HCT116 (cell line): Measurements from ENCODE around the gene BRI3BP. TPM values are rescaled to one million over a fixed set of nuclear protein-coding genes. Genes with fewer than 3 reads are reported as not detected.

Experiments used
- ATAC-seq: fragments of 200-7000 bp; cut with Tn5 transposase; 2 replicates; pipeline ENCODE4 v1.9.1; 2020; ENCODE audit warnings: mild to moderate bottlenecking, moderate library complexity
- BruUV-seq: library from RNA; stranded (reverse); fragments of 400-500 nt; replicated peaks from 2 replicates; lab custom pipeline; 2021; lab: Mats Ljungman, UMichigan
- CTCF ChIA-PET: fragments of 300-600 bp; sonication (Branson Sonifier 250); formaldehyde crosslinking; loops from one replicate; lab custom pipeline; 2021; ENCODE audit warnings: antibody characterized with exemption; lab: Charles Lee
- POLR2A ChIA-PET: fragments of 300-600, 350-600 bp; sonication (Branson Sonifier 250); formaldehyde crosslinking; loops from one replicate; lab custom pipeline; 2021; ENCODE audit warnings: antibody characterized with exemption; lab: Charles Lee
- RAD21 ChIA-PET, 2 experiments: fragments of 300-600 bp; sonication (Branson Sonifier 250); formaldehyde crosslinking; loops; one replicate each; lab custom pipeline; 2023; ENCODE audit warnings: low total read pairs in 2 of 2; ENCODE audit not compliant: uncharacterized antibody in 2 of 2, unreplicated experiment in 2 of 2, low non-redundant PET in 1 of 2; lab: Charles Lee
- DNase-seq: peaks from one replicate; pipeline ENCODE4 v3.0.0-alpha.2; 2010; ENCODE audit warnings: low read depth, low spot score
- H2AFZ ChIP-seq: fragments of 200-600 bp; shearing (Covaris generic), sonication (generic); 2 replicates; pipeline ENCODE4 v1.6.1; 2017; ENCODE audit warnings: low read depth, mixed run types, mixed read lengths, antibody characterized with exemption, low read length; ENCODE audit not compliant: poor library complexity, severe bottlenecking
- H3K27ac ChIP-seq: 2 replicates; pipeline ENCODE4 v1.5.1; 2012; ENCODE audit warnings: low read depth, low read length
- H3K27me3 ChIP-seq: fragments of 200-600 bp; sonication (generic); 2 replicates; pipeline ENCODE4 v1.6.1; 2016; ENCODE audit warnings: mixed run types, low read length, mixed read lengths; ENCODE audit not compliant: insufficient read depth
- H3K36me3 ChIP-seq, 2 experiments: fragments of 200-500 bp in 1 of 2; fragments of 200-600 bp in 1 of 2; sonication (Bioruptor generic) in 1 of 2; sonication (generic) in 1 of 2; 2 replicates each; pipeline versions ENCODE4 v1.5.1 to v1.6.1; 2014 to 2016; ENCODE audit warnings: low read length in 2 of 2, inconsistent platforms in 1 of 2, mixed read lengths in 1 of 2, mixed run types in 1 of 2; ENCODE audit not compliant: insufficient read depth in 2 of 2, control insufficient read depth in 1 of 2
- H3K4me1 ChIP-seq, 2 experiments: fragments of 200-600 bp in 1 of 2; sonication (generic) in 1 of 2; 2 replicates each; pipeline versions ENCODE4 v1.5.1 to v1.6.1; 2012 to 2017; ENCODE audit warnings: low read length in 2 of 2, inconsistent platforms in 1 of 2, mild to moderate bottlenecking in 1 of 2, mixed read lengths in 1 of 2, mixed run types in 1 of 2, moderate library complexity in 1 of 2; ENCODE audit not compliant: insufficient read depth in 2 of 2, control insufficient read depth in 1 of 2
- H3K4me2 ChIP-seq: fragments of 200-600 bp; sonication (generic); 2 replicates; pipeline ENCODE4 v1.6.1; 2017; ENCODE audit warnings: mixed run types, low read length, mixed read lengths
- H3K4me3 ChIP-seq, 2 experiments: fragments of 200-600 bp in 1 of 2; sonication (generic) in 1 of 2; replicated peaks in 1 of 2; 2 replicates each; pipeline ENCODE4 v1.5.1; 2011 to 2016; ENCODE audit warnings: low read length in 2 of 2, control low read depth in 1 of 2, low read depth in 1 of 2, mild to moderate bottlenecking in 1 of 2, mixed read lengths in 1 of 2, mixed run types in 1 of 2
- H3K79me2 ChIP-seq: fragments of 200-600 bp; sonication (generic); 2 replicates; pipeline ENCODE4 v1.6.1; 2017; ENCODE audit warnings: mild to moderate bottlenecking, mixed run types, low read length, moderate library complexity, mixed read lengths; ENCODE audit not compliant: insufficient read depth
- H3K9ac ChIP-seq: fragments of 200-600 bp; sonication (generic); 2 replicates; pipeline ENCODE4 v1.6.1; 2016; ENCODE audit warnings: low read length, mixed read lengths
- H3K9me2 ChIP-seq: fragments of 200-600 bp; sonication (generic), shearing (Covaris generic); 2 replicates; pipeline ENCODE4 v1.6.1; 2017; ENCODE audit warnings: mixed run types, mild to moderate bottlenecking, moderate library complexity; ENCODE audit not compliant: insufficient read depth
- H3K9me3 ChIP-seq, 2 experiments: fragments of 200-500 bp in 1 of 2; fragments of 200-600 bp in 1 of 2; sonication (Bioruptor generic) in 1 of 2; sonication (generic) in 1 of 2; 2 replicates each; pipeline ENCODE4 v1.6.1; 2014 to 2017; ENCODE audit warnings: low read length in 2 of 2, mixed read lengths in 2 of 2, inconsistent platforms in 1 of 2, low read depth in 1 of 2, mild to moderate bottlenecking in 1 of 2, mixed run types in 1 of 2, moderate library complexity in 1 of 2; ENCODE audit not compliant: control insufficient read depth in 1 of 2, insufficient read depth in 1 of 2
- H4K20me1 ChIP-seq: fragments of 200-600 bp; sonication (generic), shearing (Covaris generic); 2 replicates; pipeline ENCODE4 v1.6.1; 2017; ENCODE audit warnings: mixed run types, mild to moderate bottlenecking, moderate library complexity; ENCODE audit not compliant: insufficient read depth
- EGR1 ChIP-seq: IDR thresholded peaks from 2 replicates; pipeline ENCODE4 v1.6.1; 2012; ENCODE audit warnings: low read depth
- EZH2phosphoT487 ChIP-seq: fragments of 200-600 bp; IDR thresholded peaks from 2 replicates; pipeline ENCODE4 v1.6.1; 2018; ENCODE audit warnings: antibody characterized with exemption, borderline replicate concordance
- JUND ChIP-seq: IDR thresholded peaks from 2 replicates; pipeline ENCODE4 v1.6.1; 2012
- POLR2A ChIP-seq: IDR thresholded peaks from 2 replicates; pipeline ENCODE4 v1.7.0; 2011; ENCODE audit warnings: borderline replicate concordance; ENCODE audit not compliant: insufficient read depth, insufficient read length; ENCODE audit errors: extremely low read depth
- SP1 ChIP-seq: IDR thresholded peaks from 2 replicates; pipeline ENCODE4 v1.6.1; 2012; ENCODE audit warnings: low read depth
- TCF7L2 ChIP-seq: IDR thresholded peaks from 2 replicates; pipeline ENCODE4 v1.7.0; 2011; ENCODE audit warnings: borderline replicate concordance, inconsistent platforms; ENCODE audit not compliant: insufficient read depth, insufficient read length; ENCODE audit errors: extremely low read depth
- YY1 ChIP-seq: IDR thresholded peaks from 2 replicates; pipeline ENCODE4 v1.6.1; 2011; ENCODE audit warnings: low read length, low read depth, moderate library complexity, mild to moderate bottlenecking; ENCODE audit not compliant: insufficient replicate concordance; ENCODE audit errors: extremely low read depth
- ZNF274 ChIP-seq: fragments of 200-500 bp; sonication (Bioruptor generic); IDR thresholded peaks from 2 replicates; pipeline ENCODE4 v1.6.1; 2014; ENCODE audit warnings: mild to moderate bottlenecking, low read depth, low read length, inconsistent platforms
- intact Hi-C: fragments of 100-400 bp; cut with micrococcal nuclease; formaldehyde crosslinking; loops from 2 replicates; pipeline ENCODE4 v1.10.0; 2022
- total RNA-seq: library from RNA; stranded (reverse); gene quantifications from one replicate; pipeline ENCODE4 v1.2.1, GENCODE V29; 2021; ENCODE audit not compliant: unreplicated experiment
- TF ChIP-seq, protein P1 (sequence below): IDR thresholded peaks from 2 replicates; pipeline ENCODE4 v1.6.1; 2012
- TF ChIP-seq, protein P2 (sequence below), 3 experiments: fragments of 200-600 bp in 1 of 3; sonication (generic) in 1 of 3; IDR thresholded peaks in 2 of 3; conservative IDR thresholded peaks in 1 of 3; 2 replicates each; pipeline ENCODE4 v1.5.1; 2012 to 2017; ENCODE audit warnings: low read depth in 2 of 3, low read length in 2 of 3, antibody characterized with exemption in 1 of 3, borderline replicate concordance in 1 of 3, control low read depth in 1 of 3, mild to moderate bottlenecking in 1 of 3, mixed read lengths in 1 of 3, mixed run types in 1 of 3, moderate library complexity in 1 of 3; ENCODE audit not compliant: insufficient read depth in 1 of 3

The BRI3BP gene
- total RNA-seq, 1 experiment from 2014 or later = 40.1 TPM

- TF ChIP-seq YY1 (no peak), ZNF274 (no peak), TCF7L2 (no peak)
- TF ChIP-seq, protein P1, sequence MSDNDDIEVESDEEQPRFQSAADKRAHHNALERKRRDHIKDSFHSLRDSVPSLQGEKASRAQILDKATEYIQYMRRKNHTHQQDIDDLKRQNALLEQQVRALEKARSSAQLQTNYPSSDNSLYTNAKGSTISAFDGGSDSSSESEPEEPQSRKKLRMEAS = no peak
Observed at GRCh38 chr12:125055591-125055990, 62.1 kb downstream of the BRI3BP start (continued).

DNA sequence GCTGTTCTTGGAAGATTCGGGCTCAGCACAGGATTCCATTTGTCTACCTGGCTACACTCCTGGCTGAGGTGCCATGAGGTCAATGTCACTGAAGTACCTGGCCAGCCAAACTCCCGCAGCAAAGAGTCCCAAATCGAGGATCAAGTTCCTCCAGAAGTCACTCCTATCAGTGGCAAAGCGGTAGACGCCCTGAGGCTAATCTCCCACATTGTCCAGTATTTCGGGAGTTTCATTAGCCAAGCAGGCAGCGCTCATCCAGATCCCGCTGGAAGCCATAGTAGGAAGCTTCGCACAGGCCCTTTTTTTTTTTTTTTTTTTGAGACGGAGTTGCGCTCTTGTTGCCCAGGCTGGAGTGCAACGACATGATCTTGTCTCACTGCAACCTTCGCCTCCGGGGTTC, 62.9 kb downstream of the BRI3BP start:
- intact Hi-C loops = no loop called here
- BruUV-seq = no TSS peak
- no peaks in the 10 kb centered on the region for H3K4me1 ChIP-seq
- CTCF ChIA-PET = no interaction called here
- no peaks in the 10 kb centered on the region for H3K36me3 ChIP-seq
- no peaks in the 10 kb centered on the region for H3K9me3 ChIP-seq
- DNase-seq (no peak), ATAC-seq (no peak)
- H2AFZ ChIP-seq = no peak overlapping the region
- H3K4me3 ChIP-seq = no peak overlapping the region
- H3K27ac ChIP-seq = no peak overlapping the region
- no peaks in the 10 kb centered on the region for H4K20me1 ChIP-seq
- H3K79me2 ChIP-seq = no peaks in the 10 kb centered on the region
- no peak for TF ChIP-seq SP1
- TF ChIP-seq EZH2phosphoT487 = no peak
- TF ChIP-seq, protein P2, sequence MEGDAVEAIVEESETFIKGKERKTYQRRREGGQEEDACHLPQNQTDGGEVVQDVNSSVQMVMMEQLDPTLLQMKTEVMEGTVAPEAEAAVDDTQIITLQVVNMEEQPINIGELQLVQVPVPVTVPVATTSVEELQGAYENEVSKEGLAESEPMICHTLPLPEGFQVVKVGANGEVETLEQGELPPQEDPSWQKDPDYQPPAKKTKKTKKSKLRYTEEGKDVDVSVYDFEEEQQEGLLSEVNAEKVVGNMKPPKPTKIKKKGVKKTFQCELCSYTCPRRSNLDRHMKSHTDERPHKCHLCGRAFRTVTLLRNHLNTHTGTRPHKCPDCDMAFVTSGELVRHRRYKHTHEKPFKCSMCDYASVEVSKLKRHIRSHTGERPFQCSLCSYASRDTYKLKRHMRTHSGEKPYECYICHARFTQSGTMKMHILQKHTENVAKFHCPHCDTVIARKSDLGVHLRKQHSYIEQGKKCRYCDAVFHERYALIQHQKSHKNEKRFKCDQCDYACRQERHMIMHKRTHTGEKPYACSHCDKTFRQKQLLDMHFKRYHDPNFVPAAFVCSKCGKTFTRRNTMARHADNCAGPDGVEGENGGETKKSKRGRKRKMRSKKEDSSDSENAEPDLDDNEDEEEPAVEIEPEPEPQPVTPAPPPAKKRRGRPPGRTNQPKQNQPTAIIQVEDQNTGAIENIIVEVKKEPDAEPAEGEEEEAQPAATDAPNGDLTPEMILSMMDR (IDR thresholded peaks at IDR 0.05 in 2 of 3, conservative IDR thresholded peaks at IDR 0.05 in 1 of 3; ENCODE audit: borderline replicate concordance in 1 of 3, insufficient read depth in 1 of 3, low read depth in 2 of 3, low read length in 2 of 3) = no peak
- TF ChIP-seq TCF7L2 = no peak
- no peak for TF ChIP-seq POLR2A
- no peak for TF ChIP-seq EGR1
- no peak for TF ChIP-seq JUND
- RAD21 ChIA-PET = no interaction called here
- no peaks in the 10 kb centered on the region for H3K27me3 ChIP-seq
- H3K9me2 ChIP-seq = no peaks in the 10 kb centered on the region
- H3K4me2 ChIP-seq = no peak overlapping the region
- no peak overlapping the region for H3K9ac ChIP-seq
- POLR2A ChIA-PET = no interaction called here
